AG09309 (cell line): Measurements from ENCODE around the gene SNCG.

Source experiments
- DNase-seq: peaks from one replicate; pipeline ENCODE4 v3.0.0-alpha.2; 2010; ENCODE audit warnings: low read depth
- H3K4me3 ChIP-seq: 2 replicates; pipeline ENCODE4 v1.5.1; 2011; ENCODE audit warnings: mild to moderate bottlenecking, low read depth, low read length, moderate library complexity; ENCODE audit not compliant: control insufficient read depth
- TF ChIP-seq, protein P1 (sequence below): IDR thresholded peaks from 2 replicates; pipeline ENCODE4 v1.5.1; 2011; ENCODE audit warnings: mild to moderate bottlenecking, low read depth, low read length, inconsistent platforms; ENCODE audit not compliant: insufficient read depth, control insufficient read depth; ENCODE audit errors: missing control alignments

The SNCG gene

DNA sequence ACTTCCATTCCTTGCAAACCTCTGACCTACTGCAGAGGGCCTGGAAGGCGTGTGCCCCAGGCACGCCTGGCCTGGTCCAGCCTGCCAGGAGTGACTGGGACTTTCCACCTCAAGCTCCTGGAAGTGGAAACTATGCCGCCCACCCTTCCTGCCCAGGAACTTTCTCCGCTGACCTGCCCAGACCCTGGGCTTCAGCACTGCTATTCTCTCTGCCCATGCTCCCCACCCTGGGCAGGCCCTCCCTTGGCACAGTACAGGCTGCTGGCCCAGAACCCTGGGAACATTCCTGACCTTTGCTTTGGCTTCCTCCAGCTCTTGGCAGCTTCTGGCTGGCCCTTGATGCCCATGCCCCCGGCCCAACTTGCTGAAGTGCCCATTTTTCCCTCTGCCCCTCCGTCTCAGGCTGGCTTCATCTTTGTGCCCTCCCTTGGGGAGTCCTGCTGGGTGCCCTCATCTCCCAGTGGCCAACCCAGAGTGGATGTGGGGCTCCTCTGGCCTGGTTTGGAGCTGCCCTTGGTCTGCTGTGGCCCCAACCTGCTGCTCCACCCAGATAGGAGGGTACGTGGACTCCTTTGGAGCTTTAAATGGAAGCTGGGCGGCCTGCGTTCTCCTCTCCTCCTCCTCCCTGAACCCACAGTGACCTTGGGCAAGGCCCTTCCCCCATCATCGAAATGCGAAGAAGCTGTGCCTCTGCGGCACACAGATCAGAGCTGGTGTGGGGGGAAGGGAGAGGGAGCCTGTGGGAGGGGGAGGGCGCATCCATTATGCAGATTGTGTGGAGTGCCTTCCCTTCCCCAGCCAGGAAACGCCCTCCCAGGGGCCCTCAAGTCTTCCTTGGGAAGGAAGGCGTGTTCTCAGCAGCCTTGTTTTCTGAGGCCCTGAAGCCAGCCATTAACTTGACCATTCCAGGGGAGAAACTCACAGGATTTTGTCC lies 4.4 kb upstream of the SNCG start:
- TF ChIP-seq, protein P1, sequence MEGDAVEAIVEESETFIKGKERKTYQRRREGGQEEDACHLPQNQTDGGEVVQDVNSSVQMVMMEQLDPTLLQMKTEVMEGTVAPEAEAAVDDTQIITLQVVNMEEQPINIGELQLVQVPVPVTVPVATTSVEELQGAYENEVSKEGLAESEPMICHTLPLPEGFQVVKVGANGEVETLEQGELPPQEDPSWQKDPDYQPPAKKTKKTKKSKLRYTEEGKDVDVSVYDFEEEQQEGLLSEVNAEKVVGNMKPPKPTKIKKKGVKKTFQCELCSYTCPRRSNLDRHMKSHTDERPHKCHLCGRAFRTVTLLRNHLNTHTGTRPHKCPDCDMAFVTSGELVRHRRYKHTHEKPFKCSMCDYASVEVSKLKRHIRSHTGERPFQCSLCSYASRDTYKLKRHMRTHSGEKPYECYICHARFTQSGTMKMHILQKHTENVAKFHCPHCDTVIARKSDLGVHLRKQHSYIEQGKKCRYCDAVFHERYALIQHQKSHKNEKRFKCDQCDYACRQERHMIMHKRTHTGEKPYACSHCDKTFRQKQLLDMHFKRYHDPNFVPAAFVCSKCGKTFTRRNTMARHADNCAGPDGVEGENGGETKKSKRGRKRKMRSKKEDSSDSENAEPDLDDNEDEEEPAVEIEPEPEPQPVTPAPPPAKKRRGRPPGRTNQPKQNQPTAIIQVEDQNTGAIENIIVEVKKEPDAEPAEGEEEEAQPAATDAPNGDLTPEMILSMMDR, result no peak
- H3K4me3 ChIP-seq, result no peak overlapping the region
- no peak for DNase-seq

DNA sequence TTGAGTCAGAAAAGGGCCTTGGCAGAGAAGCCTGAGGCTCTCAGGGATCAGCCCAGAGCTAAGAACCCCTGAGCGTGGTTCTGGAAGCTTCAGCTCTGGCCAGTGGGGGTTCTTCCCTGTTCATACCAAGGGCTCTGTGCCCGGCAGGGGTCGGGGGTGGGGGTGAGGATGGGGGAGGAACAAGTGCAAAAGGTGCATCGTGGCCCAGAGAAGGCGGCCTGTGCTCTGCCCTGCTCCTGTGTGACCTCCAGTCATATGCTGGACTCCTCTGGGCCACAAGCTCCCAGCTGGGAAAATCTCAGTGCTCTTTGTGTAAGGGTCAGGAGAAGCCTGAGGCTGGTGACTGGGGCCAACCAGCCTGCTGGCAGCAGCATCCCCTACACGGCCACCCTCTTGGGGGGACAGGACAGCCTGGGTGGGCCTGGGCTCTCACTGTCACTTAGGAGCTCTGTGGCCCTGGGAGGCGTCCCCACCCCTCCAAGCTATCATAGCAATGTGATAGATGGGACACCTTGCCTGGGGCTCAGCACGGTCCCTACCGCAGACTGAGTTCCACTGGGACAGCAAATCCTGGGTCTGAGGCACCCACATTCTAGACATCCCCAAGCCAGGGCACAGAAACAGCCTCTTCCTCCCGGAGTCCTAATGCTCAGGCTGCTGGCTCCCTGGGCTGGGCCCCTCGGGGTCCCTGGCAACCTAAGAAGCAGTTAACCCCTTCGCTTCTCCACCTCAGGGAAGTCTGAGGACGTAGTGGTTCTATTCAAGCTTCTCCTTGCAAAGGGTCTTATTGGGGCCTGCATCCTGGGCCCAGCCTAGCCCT lies 3.5 kb upstream of the SNCG start:
- no peak for DNase-seq
- TF ChIP-seq, protein P1, result no peak
- H3K4me3 ChIP-seq, result no peak overlapping the region

DNA sequence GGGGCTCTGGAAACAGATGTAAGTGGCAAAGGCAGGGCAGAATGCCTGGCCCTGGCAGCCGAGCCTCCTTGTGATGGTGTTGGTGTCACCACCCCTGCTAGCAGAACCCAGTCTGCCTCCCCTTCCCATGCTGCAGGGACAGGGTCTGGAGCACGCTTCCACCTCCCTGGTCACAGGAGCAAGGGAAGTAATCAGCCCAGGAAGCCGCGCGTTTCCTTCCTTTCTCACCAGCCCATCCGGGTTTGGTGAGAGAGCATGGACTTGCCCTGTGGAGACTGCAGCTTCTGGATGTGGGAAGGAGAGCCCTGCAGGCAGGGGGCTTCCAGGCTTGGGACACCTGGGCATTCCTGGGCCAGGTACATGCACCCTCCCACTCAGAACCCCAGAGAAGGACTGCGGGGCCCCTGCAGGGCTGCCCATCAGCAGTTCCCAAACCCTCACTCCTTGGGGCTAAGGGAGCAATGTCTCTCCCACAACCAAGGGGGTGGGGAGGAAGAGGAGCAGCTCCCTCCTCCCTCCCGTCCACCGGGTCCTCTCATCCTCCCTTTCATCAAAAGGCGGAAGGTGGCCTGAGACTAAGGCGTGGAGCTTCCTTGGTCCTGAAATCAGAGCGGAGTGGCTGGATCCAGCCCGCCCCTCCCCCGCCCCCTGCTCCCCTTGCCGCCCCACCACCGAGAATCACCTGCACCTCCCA lies 2.8 kb upstream of the SNCG start:
- no peak overlapping the region for H3K4me3 ChIP-seq
- DNase-seq, result no peak
- TF ChIP-seq, protein P1, result no peak

DNA sequence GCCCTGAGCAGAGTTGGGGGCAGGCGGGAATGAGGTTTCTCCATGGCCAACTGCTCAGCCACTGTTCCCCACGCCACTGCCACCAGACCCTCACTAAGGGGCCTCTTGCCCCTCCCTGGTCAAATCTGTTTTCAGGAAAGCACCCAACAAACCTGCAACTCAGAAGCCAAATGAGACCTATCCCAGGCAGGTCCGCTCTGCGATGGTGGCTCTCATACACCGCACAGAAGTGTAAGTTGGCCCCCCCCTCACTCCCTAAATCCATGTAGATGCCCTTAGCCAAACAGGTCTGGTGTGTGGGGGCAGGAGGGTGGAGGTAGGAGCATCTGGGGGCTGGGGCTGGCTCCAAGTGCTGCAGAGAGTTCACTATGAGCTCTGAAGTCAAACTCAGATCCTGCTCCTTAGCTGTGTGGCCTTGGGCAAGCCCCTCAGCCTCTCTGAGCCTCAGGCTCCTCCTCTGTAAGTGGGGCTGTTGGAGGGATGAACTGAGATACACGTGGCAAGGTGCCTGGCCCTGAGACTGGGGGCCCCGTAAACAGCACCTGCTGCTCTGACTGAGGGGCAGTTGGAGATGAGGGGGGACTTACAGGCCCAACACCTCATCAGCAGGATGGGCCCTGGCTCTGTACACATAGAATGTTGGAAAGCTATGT lies 2.1 kb upstream of the SNCG start:
- no peak overlapping the region for H3K4me3 ChIP-seq
- DNase-seq, result no peak
- TF ChIP-seq, protein P1, result no peak

DNA sequence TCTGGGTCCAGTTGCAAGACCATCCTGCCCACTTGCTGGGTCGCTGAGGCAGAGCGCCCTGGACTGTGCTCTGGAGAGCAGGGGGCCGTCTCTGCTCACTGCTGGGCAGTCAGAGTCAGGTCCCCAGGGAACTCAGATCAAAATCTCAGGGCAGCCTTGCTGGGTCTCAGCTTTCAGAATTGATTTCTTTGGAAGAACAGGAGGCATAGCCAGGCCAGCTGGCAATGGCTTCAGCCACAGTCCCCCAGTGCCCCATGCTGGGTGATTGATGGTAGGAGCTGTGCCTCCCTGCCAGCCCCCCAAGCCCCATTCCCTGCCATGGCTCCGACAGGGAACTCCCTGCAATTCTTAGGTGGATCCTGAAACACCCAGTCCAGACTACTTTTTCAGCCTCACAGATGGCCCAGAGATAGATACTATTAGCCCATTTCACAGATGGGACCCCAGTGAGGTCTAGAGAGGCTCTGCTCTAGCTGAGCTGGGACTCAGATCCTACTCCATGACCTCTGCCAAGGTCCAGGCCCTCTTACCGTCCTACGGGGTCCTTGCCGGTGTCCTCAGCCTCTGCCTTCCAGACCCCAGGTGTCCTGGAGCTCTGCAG lies 1.5 kb upstream of the SNCG start:
- no peak for DNase-seq
- H3K4me3 ChIP-seq, result no peak overlapping the region
- TF ChIP-seq, protein P1, result no peak
